ENCODE data around the gene LDLRAD4.

GRCh38 chr18:13289481-13290205 is 71.1 kb downstream of the LDLRAD4 start:
- no peak for TF ChIP-seq CTCF (IDR thresholded peaks at IDR 0.05)
- no peak for TF ChIP-seq POLR2A (IDR thresholded peaks at IDR 0.05)

All from lower leg skin (tissue), 3 donors.